Hematopoietic multipotent progenitor cell treated with erythropoietin and hydrocortisone succinate and interleukin-3 and kit ligand, for 15 days (in vitro differentiated cells): ENCODE measurements around the gene DNAJA3.

Source experiments
- DNase-seq: peaks from one replicate; pipeline ENCODE4 v3.0.0-alpha.2; 2015; ENCODE audit warnings: low spot score

The DNAJA3 gene

DNA sequence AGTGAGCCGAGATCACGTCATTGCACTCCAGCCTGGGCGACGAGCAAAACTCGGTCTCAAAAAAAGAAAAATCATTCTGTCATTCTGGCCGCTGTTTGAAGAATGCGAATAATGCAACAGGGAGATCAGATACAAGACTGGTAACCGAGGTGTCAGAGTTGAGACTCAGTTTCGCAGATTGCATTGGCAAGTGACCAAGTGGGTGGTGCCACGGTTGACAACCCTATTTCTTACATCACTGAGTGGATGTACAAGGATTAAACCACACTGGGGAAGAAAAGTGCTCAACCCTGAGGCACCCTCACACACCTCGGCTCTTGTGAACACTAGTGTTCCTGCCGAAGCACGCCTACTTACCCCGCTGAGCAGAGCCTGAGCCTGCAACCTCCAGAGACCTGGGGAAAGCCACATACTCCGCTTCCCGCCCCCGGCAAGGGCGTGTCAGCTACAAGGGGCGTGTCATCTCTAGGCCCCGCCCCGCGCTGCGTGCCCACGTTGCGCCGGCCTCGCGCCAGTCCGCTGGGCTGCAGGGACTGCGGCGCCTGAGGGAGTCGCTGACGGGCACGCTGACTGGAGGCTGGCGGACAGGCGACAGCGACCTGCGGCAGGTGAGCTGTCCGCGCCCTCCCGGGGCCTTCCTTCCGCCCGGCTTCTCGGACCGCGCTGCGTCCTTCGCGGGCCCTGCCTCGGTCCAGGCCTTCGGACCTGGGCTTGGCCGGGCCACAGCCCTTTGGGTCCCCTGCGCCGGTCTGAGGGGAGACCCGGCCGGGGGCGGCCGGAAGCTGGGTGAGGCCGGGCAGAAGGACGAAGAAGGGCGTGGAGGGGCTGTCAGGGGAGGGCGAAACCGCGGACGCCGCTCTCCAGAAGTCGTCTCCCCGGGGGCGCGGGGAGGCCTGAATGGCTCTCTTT, 50.5 kb downstream of the DNAJA3 start, which contains the start of gene HMOX2:
Gene HMOX2, plus strand, starts transcription at position 519 of the 909 bp plus-strand sequence. CDS start 29,127 bp downstream, outside the sequence.
- DNase-seq = peak; percentile 87

DNA sequence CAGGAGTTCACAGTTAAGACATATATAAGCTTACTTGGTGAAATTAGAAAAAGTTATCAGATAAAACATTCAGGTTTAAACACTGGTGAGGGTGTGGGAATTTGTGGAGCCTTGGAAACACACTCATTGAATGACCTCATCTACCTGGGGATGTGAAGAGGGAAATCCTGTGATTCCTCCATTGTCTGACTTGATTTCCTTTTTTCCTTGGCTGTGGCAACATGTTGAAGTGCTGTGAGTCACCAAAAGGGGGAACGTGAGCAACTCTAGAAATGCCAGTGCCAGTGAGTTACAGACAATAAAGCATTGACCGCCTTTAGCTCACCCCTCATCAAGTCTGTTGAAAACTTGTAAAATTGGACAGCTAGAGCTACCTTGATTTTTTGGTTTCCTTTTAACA, 52.3 kb downstream of the DNAJA3 start:
- no peak for DNase-seq

- DNase-seq = no peak
Measured at GRCh38 chr16:4481526-4481925, 55.9 kb downstream of the DNAJA3 start.

GRCh38 chr16:4481963-4482362, 56.3 kb downstream of the DNAJA3 start:
- no peak for DNase-seq

GRCh38 chr16:4486126-4486893, 60.6 kb downstream of the DNAJA3 start:
- DNase-seq = no peak

GRCh38 chr16:4487955-4488498, 62.4 kb downstream of the DNAJA3 start:
- DNase-seq = no peak

DNA sequence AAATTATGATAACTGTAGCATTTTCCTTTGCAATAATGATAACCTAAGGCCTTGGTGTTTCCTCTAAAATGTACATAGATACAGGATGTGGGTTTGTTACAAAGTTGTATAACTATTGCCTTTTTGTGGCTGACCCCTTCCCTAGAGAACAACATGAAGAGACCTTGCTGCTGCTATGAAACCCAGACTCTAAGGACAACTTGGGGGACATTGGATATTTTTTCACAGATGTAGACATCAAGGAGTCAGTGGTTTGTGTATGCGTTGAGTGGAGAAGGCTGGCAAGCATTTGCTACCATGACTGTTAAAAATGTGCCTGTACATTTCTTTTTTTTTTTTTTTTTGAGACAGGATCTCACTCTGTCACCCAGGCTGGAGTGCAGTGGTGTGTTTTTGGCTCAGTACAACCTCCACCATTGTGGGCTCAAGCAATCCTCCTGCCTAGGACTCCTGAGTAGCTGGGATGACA, 62.9 kb downstream of the DNAJA3 start:
- no peak for DNase-seq

DNA sequence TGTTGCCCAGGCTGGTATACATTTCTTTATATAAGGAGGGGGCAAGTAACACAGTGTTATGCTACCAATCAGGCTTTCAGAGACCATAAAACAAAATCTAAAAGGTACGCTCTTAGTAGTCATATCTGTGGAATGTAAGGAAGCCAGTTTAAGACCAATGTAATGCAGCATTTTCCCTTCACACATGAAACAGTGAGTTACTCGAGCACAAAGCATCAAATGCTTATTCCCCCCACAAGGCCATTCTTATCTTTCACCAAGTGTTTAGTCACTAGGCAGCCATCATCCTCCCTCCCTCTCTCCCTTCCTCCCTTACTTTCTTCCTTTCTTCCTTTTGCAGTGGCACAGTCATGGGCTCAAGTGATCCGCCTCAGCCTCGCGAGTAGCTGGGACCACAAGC, 63.4 kb downstream of the DNAJA3 start:
- no peak for DNase-seq

DNA sequence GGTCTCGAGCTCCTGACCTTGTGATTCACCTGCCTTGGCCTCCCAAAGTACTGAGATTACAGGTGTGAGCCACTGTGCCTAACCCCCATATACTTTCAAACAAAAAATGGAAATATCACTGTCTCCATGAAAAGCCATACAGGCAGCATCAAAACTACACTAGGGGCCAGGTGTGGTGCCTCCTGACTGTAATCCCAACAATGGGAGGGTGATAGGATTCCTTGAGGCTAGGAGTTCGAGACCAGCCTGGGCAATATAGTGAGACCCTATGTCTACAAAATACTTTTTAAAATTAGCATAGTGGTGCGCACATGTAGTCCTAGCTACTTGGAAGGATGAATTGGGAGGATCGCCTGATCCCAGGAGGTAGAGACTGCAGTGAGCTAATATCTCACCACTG, 66.2 kb downstream of the DNAJA3 start:
- no peak for DNase-seq

GRCh38 chr16:4494746-4495490, 69.2 kb downstream of the DNAJA3 start:
- no peak for DNase-seq

- no peak for DNase-seq
Measured at GRCh38 chr16:4495766-4496165, 70.1 kb downstream of the DNAJA3 start.

GRCh38 chr16:4496305-4496704, 70.6 kb downstream of the DNAJA3 start:
- no peak for DNase-seq

- no peak for DNase-seq
Measured at GRCh38 chr16:4498546-4499195, 73.0 kb downstream of the DNAJA3 start.

GRCh38 chr16:4499196-4499555, 73.5 kb downstream of the DNAJA3 start:
- DNase-seq = no peak

GRCh38 chr16:4500272-4500671, 74.6 kb downstream of the DNAJA3 start:
- DNase-seq = no peak

DNA sequence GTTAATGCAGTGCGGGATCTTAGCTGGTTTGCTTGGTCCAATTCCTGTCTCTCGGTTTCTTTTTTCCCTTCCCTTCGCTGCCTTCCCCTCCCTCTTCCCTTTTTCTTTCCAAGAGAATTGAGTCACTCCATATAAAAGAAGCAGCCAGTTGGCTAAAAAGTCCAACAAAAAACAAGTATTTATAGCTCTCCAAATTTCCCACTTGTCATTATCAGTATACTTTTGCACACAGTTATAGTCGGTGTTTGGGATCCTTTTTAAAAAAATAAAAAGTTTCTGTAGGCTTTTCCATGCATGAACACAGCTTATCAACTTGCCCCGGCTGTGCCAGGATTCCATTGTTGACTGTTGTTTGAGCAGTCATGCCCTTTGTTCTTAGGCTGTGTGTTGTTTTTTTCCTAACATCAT, 75.4 kb downstream of the DNAJA3 start:
- DNase-seq = no peak

- DNase-seq = no peak
Measured at GRCh38 chr16:4505356-4506147, 79.9 kb downstream of the DNAJA3 start.
